Mesangial cell (primary cell): ENCODE results near the gene ELAVL4. TPM values are rescaled to one million over a fixed set of nuclear protein-coding genes. Genes with fewer than 3 reads are reported as not detected.

ENCODE experiments used
- total RNA-seq: library from RNA; depleted of rRNA; stranded (reverse); fragments of >200 nt; gene quantifications from 2 replicates; pipeline ENCODE4 v1.2.3, GENCODE V29; 2015

ELAVL4 gene
- not detected in 2 replicates for total RNA-seq

DNA sequence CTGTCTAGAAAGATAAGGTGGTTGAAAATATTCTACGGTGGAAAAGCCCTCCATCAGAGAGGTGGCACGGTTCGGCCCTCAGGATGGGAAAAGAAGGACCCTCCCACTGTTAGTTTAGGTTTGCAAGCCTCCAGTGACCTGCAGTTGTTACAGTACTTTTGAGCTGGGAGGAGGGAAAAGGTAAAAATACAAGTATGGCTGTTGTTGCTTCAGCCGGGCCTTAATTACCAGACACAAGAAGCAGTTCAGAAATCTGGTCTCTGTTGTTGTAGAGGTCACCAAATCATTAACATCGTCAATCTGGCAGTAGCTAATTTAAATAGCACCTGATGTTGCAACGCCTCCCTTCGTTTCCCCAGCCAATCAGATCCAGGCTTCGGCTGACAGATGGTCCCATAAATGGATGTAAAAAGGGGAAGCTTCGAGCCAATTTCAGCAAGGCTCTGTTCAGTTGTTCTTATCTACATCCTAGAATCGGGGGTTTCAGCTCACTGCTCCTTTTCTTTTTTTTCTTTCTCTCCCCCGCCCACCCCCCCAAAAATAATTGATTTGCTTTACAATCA lies at the start of gene ELAVL4:
ELAVL4 (plus strand) TSS at position 424 of the 563 bp plus-strand sequence. CDS start 270 bp downstream, outside the sequence.

Other genes starting within 250 kb of the ELAVL4 start
- gene AGBL4, start 85.0 kb upstream of the ELAVL4 start, total RNA-seq, result not detected in 2 replicates